ENCODE results near the gene ASAP2. TPM values are rescaled to one million over a fixed set of nuclear protein-coding genes. Genes with fewer than 3 reads are reported as not detected.

The ASAP2 gene
- total RNA-seq, 2 experiments from 2014 or later, result 0.21 to 0.26 TPM

DNA sequence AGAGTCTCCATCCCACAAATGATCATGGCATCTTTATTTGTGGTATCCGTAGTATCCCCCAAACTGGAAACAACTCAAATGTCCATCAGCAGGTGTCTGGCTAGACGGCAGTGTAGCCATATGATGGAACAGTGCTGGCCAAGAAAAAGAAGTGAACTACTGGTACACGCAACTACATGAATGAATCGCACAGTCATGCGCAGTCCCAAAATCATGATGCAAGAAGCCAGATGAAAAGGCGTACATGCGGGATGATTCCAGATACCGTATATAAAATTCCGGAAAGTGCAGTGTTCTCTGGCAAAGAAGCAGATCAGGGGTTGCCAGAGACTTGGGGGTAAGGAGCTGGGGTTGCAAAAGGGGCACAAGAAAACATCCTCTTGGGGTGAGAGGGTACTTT is 102.5 kb downstream of the ASAP2 start:
- intact Hi-C loops (cut with DNase I, micrococcal nuclease), result no loop called here
- Mint-ChIP-seq H3K36me3 (ENCODE audit: low read depth) (no peaks in the 10 kb centered on the region), H3K27me3 (no peaks in the 10 kb centered on the region), H3K4me3 (no peak overlapping the region), H3K27ac (no peak overlapping the region), H3K4me1 (peaks cover 2% of the 10 kb centered on the region), H3K9me3 (ENCODE audit: low read depth) (no peaks in the 10 kb centered on the region)
- DNase-seq (no peak), ATAC-seq (no peak)
- CTCF ChIA-PET, result interaction anchor here (0.6 to 0.7 kb wide), 2 partner anchors 146 to 495 kb away, joined by 3 read pairs; no protein-coding TSS in a partner anchor
- POLR2A ChIA-PET, result no interaction called here

DNA sequence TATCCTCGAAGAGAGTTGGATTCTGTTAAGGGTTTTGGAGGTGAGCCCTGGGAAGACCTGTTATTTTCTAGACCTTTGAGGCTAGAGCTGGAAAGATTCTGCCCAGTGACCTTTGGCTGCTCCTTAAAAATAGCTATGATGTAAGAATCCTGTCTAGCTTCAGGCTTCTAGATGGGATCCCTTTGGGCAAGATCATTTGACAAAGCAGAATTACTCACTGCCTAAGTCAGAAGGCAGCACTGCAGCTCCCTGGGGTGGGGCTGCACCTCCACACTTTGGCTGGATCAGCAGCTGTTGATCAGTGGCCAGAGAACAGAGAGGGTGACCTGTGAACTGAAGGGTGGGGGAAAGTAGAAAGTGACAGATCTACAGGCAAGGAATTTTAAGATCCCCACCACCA is 103.8 kb downstream of the ASAP2 start:
- no peak overlapping the region for H3K27ac Mint-ChIP-seq
- H3K36me3 Mint-ChIP-seq (ENCODE audit: low read depth), result no peaks in the 10 kb centered on the region
- ChIA-PET POLR2A (no interaction called here), CTCF (interaction anchor here (0.6 to 0.7 kb wide), 2 partner anchors 57 to 63 kb away, joined by 3 read pairs; no protein-coding TSS in a partner anchor)
- H3K27me3 Mint-ChIP-seq, result no peaks in the 10 kb centered on the region
- ATAC-seq (no peak), DNase-seq (no peak)
- H3K9me3 Mint-ChIP-seq (ENCODE audit: low read depth), result no peaks in the 10 kb centered on the region
- peaks cover 2% of the 10 kb centered on the region for H3K4me1 Mint-ChIP-seq
- H3K4me3 Mint-ChIP-seq, result no peak overlapping the region
- intact Hi-C loops (cut with DNase I, micrococcal nuclease), result no loop called here

DNA sequence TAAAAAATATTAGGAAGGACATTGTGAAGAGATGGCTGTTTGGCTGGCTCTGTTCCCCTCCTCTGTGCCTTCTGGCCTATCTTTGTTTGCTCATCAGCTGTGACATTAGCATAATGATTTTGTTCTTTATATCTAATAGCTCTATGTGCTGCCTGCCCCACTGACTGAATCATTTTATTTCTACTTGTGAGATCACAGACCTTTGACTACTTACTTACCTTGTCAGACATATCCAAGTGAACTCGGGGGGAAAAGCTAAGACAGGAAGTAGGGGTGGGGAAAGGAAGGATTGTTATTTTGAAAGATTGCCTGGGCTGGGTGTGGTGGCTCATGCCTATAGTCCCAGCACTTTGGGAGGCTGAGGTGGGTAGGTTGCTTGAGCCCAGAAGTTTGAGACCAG is 104.2 kb downstream of the ASAP2 start:
- ChIA-PET POLR2A (no interaction called here), CTCF (interaction anchor here (0.6 to 0.7 kb wide), 2 partner anchors 57 to 62 kb away, joined by 3 read pairs; no protein-coding TSS in a partner anchor)
- Mint-ChIP-seq H3K36me3 (ENCODE audit: low read depth) (no peaks in the 10 kb centered on the region), H3K27me3 (no peaks in the 10 kb centered on the region), H3K27ac (no peak overlapping the region), H3K9me3 (ENCODE audit: low read depth) (no peaks in the 10 kb centered on the region), H3K4me1 (peaks cover 2% of the 10 kb centered on the region), H3K4me3 (no peak overlapping the region)
- intact Hi-C loops (cut with DNase I, micrococcal nuclease), result no loop called here
- ATAC-seq (no peak), DNase-seq (no peak)

DNA sequence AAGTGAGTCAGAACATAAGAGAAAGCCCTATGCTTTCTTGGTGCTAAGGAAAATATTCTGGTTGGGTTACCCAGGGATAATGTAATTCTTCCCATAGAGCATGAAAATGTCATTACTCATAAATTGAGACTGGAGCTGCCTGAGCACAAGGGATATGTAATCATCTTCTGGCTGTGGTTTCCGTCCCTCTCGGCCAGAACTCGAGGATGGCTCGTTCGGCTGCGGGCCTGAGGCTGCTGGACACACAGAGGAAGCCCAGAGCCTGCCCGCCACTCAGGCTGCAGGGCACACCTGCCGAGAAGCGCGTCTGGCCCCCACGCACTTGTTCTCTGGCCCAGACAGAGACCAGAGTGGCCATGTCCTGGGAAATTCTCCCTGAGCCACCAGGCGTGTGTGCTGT is 104.9 kb downstream of the ASAP2 start:
- Mint-ChIP-seq H3K27me3 (no peaks in the 10 kb centered on the region), H3K9me3 (ENCODE audit: low read depth) (no peaks in the 10 kb centered on the region), H3K4me3 (no peak overlapping the region), H3K27ac (no peak overlapping the region), H3K36me3 (ENCODE audit: low read depth) (no peaks in the 10 kb centered on the region), H3K4me1 (peaks cover 2% of the 10 kb centered on the region)
- POLR2A ChIA-PET, result no interaction called here
- no peak for ATAC-seq
- DNase-seq, result no peak
- CTCF ChIA-PET, result no interaction called here
- intact Hi-C loops (cut with DNase I, micrococcal nuclease), result no loop called here

DNA sequence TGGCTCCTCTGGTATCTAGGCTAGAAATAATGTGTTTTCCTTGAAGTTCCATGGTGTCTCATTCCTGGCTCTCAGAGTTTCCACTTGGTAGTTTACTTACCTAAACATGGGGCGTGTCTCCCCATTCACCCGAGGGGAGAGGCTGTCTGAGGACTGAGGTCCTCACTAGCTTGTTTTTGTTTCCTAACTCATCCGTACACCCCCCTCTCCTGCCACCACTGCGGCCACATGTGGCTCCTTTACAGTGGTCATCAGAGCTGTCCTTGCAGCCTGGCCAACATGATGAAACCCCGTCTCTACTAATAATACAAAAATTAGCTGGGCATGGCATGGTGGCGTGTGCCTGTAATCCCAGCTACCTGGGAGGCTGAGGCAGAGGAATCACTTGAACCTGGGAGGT is 106.0 kb downstream of the ASAP2 start:
- Mint-ChIP-seq H3K36me3 (ENCODE audit: low read depth) (no peaks in the 10 kb centered on the region), H3K27me3 (no peaks in the 10 kb centered on the region), H3K4me1 (peaks cover 2% of the 10 kb centered on the region), H3K4me3 (no peak overlapping the region), H3K27ac (no peak overlapping the region), H3K9me3 (ENCODE audit: low read depth) (no peaks in the 10 kb centered on the region)
- DNase-seq (no peak), ATAC-seq (no peak)
- intact Hi-C loops (cut with DNase I, micrococcal nuclease), result no loop called here
- ChIA-PET POLR2A (no interaction called here), CTCF (no interaction called here)

DNA sequence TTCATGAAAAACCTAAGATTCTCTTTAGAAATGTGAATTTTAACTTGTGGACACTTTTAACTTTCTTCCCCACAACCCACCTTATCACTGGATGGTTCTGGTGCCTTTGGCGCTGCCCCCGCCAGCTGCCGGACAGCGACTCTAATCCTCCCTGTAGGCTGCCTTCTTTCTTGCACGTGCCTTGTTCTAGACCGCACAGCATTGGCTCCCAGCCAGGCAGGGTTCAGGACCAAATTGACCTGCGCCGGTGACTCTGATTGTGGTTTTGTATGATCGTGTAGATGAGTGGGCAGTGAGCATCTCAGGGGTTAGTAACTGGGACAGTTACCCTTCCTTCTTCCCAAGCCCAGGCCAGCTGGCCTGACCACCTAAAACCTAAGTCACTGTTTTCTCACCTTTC is 106.8 kb downstream of the ASAP2 start:
- Mint-ChIP-seq H3K9me3 (ENCODE audit: low read depth) (no peaks in the 10 kb centered on the region), H3K4me3 (no peak overlapping the region), H3K36me3 (ENCODE audit: low read depth) (no peaks in the 10 kb centered on the region), H3K27me3 (no peaks in the 10 kb centered on the region), H3K4me1 (peaks cover 2% of the 10 kb centered on the region), H3K27ac (no peak overlapping the region)
- no peak for ATAC-seq
- ChIA-PET POLR2A (no interaction called here), CTCF (no interaction called here)
- DNase-seq, result no peak
- intact Hi-C loops (cut with DNase I, micrococcal nuclease), result no loop called here

DNA sequence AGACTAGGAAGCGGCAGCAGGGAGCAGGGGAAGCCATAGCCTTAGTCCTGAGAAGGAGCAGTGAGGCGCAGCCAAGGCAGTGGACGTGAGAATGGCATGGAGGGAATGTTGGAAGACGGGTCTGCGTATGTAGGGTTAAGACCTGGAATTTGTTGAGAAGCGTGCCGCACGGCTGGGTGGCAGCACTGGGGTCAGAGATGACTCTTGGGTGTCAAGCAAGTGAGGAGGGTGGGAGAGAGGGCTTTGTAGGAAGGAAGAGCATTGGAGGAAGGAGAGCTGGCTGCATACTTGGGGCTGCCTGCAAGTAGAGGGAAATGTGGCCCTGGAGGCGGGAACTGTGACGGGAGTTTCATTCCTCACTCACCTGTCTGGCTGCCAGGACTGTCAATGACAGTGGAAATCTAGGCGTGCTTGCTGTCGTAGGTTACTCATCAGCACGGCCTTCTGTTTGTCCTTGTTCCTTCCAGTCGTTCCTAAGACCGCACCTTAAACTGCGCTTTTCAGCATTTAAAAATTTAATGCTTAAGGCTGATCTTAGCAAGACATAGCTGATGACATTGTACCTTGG is 108.8 kb downstream of the ASAP2 start:
- H3K4me1 Mint-ChIP-seq, result peaks cover 2% of the 10 kb centered on the region

DNA sequence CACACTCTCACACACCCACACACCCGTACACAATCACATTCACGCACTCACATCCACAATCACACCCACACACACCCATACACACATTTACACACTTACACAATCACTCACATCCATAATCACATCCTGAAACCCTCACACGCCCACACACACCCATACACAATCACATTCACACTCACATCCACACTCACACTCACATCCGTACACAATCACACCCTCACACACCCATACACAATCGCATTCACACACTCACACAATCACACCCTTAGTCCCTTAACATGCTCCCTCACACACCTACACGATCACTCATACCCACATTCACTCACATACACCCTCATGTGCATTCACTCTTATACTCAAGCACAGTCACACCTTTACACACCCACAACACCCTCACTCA is 110.9 kb downstream of the ASAP2 start:
- Mint-ChIP-seq H3K4me1 (no peaks in the 10 kb centered on the region), H3K27ac (no peak overlapping the region), H3K27me3 (peaks cover 2% of the 10 kb centered on the region), H3K36me3 (ENCODE audit: low read depth) (no peaks in the 10 kb centered on the region), H3K4me3 (no peak overlapping the region), H3K9me3 (ENCODE audit: low read depth) (no peaks in the 10 kb centered on the region)
- no peak for ATAC-seq
- intact Hi-C loops (cut with DNase I, micrococcal nuclease), result no loop called here
- CTCF ChIA-PET, result no interaction called here
- POLR2A ChIA-PET, result no interaction called here
- no peak for DNase-seq

More for the DNA sequence above, 108.8 kb downstream of the ASAP2 start:
- ChIA-PET POLR2A (no interaction called here), CTCF (no interaction called here)
- Mint-ChIP-seq H3K4me3 (no peak overlapping the region), H3K27me3 (no peaks in the 10 kb centered on the region), H3K27ac (no peak overlapping the region), H3K9me3 (ENCODE audit: low read depth) (no peaks in the 10 kb centered on the region), H3K36me3 (ENCODE audit: low read depth) (no peaks in the 10 kb centered on the region)
- ATAC-seq (no peak), DNase-seq (no peak)
- intact Hi-C loops (cut with DNase I, micrococcal nuclease), result no loop called here

DNA sequence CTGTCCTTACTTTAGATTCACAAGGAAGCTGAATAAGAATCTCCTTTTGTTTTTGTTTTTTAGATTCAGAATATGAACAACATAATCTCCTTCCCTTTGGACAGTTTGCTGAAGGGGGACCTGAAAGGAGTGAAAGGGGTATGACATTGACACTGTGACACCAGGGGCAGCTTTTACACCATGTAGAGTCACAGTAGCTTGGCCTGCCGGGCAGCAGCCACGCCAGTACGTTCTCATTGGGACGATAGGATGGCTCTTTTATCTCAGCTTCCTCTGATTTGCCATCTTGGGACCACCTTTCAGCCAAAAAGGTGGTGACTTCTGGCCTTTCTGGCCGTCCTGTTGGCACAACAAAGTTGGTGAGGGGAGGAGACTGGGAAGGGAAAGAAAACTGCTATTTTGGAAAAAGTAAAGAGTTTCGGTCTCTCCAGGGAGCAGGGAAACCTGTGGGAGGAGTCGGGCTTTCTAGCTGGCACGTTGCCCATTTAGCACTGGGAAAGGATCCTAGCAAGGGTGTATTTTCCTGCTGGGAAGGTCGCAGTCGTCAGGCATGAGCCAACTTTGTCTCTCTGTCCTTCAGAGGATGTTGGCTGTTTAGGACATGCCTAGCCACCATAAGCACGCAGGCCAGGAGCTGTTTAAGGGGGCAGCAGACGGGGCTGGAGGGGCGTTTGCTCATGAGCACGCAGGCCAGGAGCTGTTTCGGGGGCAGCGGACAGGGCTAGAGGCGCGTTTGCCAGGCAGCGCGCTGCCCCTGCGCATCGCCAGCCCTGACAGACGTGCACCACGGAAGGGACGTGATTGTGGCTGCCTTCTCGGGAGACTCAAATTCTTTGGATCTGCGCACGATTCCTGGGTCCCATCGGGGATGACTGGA is 112.1 kb downstream of the ASAP2 start:
- no peak overlapping the region for H3K27ac Mint-ChIP-seq
- ChIA-PET CTCF (no interaction called here), POLR2A (no interaction called here)
- no peaks in the 10 kb centered on the region for H3K36me3 Mint-ChIP-seq (ENCODE audit: low read depth)
- H3K27me3 Mint-ChIP-seq, result peaks cover 2% of the 10 kb centered on the region
- H3K4me3 Mint-ChIP-seq, result no peak overlapping the region
- ATAC-seq, result no peak
- H3K9me3 Mint-ChIP-seq (ENCODE audit: low read depth), result no peaks in the 10 kb centered on the region
- DNase-seq, result no peak
- intact Hi-C loops (cut with DNase I, micrococcal nuclease), result no loop called here
- H3K4me1 Mint-ChIP-seq, result no peaks in the 10 kb centered on the region

DNA sequence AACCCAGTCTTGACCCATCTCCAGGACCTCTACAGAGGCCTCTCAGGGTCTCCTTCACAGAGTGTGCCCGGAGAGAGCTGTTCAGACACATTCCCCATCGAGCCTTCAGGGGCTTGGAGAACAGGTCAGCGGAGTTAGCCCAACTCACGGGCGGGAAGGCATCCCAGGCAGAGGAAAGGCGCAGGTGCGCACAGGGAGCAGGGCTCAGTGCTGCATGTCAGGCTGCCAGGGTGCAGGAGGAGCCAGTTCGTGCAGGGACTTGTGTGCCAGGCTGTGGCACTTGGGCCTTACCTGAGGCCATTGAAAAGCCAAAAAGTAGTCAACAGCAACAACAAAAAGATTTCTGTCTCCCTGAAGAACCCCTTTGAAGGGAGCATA is 112.7 kb downstream of the ASAP2 start:
- Mint-ChIP-seq H3K4me1 (no peaks in the 10 kb centered on the region), H3K9me3 (ENCODE audit: low read depth) (no peaks in the 10 kb centered on the region), H3K4me3 (no peak overlapping the region), H3K27me3 (peaks cover 2% of the 10 kb centered on the region), H3K27ac (no peak overlapping the region), H3K36me3 (ENCODE audit: low read depth) (no peaks in the 10 kb centered on the region)
- DNase-seq (no peak), ATAC-seq (no peak)
- intact Hi-C loops (cut with DNase I, micrococcal nuclease), result no loop called here
- ChIA-PET POLR2A (no interaction called here), CTCF (no interaction called here)

DNA sequence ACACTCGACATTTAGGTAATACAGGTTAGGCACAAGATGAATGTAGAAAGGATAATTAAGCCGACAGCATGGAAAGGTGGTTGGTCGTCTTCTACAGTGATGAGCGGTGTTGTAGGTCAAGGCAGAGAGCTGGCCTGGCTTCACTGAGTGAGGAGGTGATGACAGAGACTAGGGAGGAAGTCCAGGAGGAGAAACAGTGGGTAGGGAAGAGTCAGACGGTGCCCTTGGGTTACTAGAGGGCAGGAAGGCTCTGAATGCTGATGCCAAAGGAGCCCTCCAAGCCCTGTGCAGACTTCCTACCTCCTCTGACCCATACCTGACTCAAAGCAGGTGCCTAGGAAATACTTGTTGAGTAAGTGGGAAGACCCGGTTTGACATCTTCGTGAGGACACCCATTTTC is 116.0 kb downstream of the ASAP2 start:
- CTCF ChIA-PET, result no interaction called here
- Mint-ChIP-seq H3K4me3 (no peak overlapping the region), H3K9me3 (ENCODE audit: low read depth) (no peaks in the 10 kb centered on the region), H3K4me1 (no peaks in the 10 kb centered on the region), H3K27me3 (peaks cover 2% of the 10 kb centered on the region), H3K27ac (no peak overlapping the region), H3K36me3 (ENCODE audit: low read depth) (no peaks in the 10 kb centered on the region)
- POLR2A ChIA-PET, result no interaction called here
- ATAC-seq, result no peak
- intact Hi-C loops (cut with DNase I, micrococcal nuclease), result no loop called here
- no peak for DNase-seq

DNA sequence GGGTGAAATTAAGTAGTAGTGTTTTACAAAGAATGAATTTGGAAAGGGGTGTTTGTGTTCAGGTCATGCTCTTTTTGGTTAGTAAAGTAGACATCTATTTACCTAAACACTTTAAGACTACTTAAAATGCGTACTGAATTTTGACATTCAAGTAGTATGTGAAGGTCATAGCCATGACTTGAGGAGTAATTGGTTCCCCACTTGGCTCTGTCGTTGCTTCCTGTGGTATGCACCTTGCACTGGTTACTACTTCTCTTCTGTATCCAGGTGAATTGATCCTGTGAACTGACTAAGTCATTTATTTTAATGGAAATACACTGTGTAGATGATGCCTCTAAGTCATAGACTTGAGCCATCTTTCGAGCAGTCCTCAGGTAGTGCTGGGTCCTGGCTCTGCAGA is 118.8 kb downstream of the ASAP2 start:
- Mint-ChIP-seq H3K4me1 (no peaks in the 10 kb centered on the region), H3K36me3 (ENCODE audit: low read depth) (no peaks in the 10 kb centered on the region), H3K4me3 (no peak overlapping the region), H3K9me3 (ENCODE audit: low read depth) (no peaks in the 10 kb centered on the region), H3K27ac (no peak overlapping the region), H3K27me3 (peaks cover 3% of the 10 kb centered on the region)
- intact Hi-C loops (cut with DNase I, micrococcal nuclease), result no loop called here
- ChIA-PET POLR2A (no interaction called here), CTCF (no interaction called here)
- ATAC-seq, result no peak
- no peak for DNase-seq
